ENCODE results near the gene C19orf81. TPM values are rescaled to one million over a fixed set of nuclear protein-coding genes. Genes with fewer than 3 reads are reported as not detected.

Gene C19orf81
- total RNA-seq, 1 experiment from 2014 or later, result 0.41 TPM

DNA sequence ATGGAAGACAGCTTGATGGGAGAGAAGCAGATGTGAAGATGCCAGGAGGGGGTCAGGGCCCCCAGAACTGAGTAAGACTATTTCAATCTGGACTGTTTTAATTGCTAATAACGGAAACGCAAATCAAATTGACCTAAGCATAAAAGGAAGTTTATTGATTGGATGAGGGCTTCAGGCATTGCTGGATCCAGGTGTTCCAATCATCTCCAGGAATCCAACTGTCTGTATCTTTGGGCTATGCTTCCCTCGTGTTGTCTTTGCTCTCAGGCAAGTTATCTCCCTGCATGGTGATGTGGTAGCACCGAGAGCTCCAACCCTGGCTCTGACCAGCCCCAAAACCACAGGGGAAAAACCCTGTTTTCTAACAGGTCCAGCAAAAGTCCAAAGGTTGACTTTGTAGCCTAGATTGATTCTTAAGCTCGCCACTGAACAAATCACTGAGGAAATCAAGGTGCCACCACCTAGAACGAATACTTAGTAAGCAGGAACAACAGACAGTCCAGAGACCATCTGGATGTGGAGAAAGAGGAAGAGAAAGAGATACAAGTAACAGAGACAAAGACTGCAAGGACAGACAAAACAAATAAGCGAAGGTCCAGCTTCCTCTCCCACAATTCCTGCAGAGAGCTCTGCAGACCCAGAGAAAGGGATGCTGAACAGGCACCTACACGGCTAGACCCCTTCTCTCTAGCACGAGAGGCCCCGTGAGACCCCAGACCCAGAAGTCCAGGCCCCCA lies 1.2 kb upstream of the C19orf81 start:
- Mint-ChIP-seq H3K27me3 (ENCODE audit: insufficient read depth, unreplicated experiment) (no peaks in the 10 kb centered on the region), H3K4me1 (ENCODE audit: low read depth, unreplicated experiment) (peaks cover 8% of the 10 kb centered on the region), H3K4me3 (ENCODE audit: unreplicated experiment) (no peak overlapping the region), H3K9me3 (ENCODE audit: unreplicated experiment) (peaks cover 6% of the 10 kb centered on the region), H3K36me3 (ENCODE audit: insufficient read depth, unreplicated experiment) (no peaks in the 10 kb centered on the region), H3K27ac (ENCODE audit: unreplicated experiment) (no peak overlapping the region)
- no peaks in the 10 kb centered on the region for H3K36me3 ChIP-seq (ENCODE audit: control insufficient read depth, insufficient read depth, low read length)
- no peak for DNase-seq
- CTCF ChIA-PET, result no interaction called here
- TF ChIP-seq, protein P1, sequence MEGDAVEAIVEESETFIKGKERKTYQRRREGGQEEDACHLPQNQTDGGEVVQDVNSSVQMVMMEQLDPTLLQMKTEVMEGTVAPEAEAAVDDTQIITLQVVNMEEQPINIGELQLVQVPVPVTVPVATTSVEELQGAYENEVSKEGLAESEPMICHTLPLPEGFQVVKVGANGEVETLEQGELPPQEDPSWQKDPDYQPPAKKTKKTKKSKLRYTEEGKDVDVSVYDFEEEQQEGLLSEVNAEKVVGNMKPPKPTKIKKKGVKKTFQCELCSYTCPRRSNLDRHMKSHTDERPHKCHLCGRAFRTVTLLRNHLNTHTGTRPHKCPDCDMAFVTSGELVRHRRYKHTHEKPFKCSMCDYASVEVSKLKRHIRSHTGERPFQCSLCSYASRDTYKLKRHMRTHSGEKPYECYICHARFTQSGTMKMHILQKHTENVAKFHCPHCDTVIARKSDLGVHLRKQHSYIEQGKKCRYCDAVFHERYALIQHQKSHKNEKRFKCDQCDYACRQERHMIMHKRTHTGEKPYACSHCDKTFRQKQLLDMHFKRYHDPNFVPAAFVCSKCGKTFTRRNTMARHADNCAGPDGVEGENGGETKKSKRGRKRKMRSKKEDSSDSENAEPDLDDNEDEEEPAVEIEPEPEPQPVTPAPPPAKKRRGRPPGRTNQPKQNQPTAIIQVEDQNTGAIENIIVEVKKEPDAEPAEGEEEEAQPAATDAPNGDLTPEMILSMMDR (IDR thresholded peaks at IDR 0.05; ENCODE audit: insufficient read depth in 1 of 2, low read depth in 1 of 2, low read length in 1 of 2, severe bottlenecking in 1 of 2, unreplicated experiment in 1 of 2), result no peak
- H3K27me3 ChIP-seq (replicated peaks; ENCODE audit: control insufficient read depth, insufficient read depth, low read length), result no peaks in the 10 kb centered on the region
- H3K4me1 ChIP-seq, result no peaks in the 10 kb centered on the region
- no peak overlapping the region for H3K4me3 ChIP-seq (ENCODE audit: low read depth, low read length)
- intact Hi-C loops (cut with micrococcal nuclease; ENCODE audit: unreplicated experiment), result no loop called here
- H3K9me3 ChIP-seq, result peaks cover under 1% of the 10 kb centered on the region; the same call in 1 of the 2 replicates
- POLR2A ChIA-PET, result no interaction called here
- no TSS peak for BruUV-seq (replicated peaks)

DNA sequence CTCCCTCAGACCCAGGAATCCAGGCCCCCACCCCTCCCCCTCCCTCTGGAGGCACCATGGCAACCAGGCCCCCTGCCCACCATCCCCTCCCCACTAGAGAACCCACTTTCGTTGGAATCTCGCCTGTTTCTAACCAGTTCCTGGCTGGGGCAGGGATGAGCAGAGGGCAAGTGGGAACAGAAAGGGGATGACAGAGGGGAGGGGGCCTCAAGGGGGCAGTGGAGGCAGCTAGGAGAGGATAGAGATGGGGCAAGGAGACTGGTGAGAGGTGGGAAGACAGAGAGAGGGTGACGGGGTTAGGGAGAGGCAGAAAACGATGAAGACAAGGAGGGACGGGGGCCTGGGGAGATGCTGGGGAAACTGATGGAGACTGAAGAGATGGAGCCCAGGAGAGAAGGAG lies 586 bp upstream of the C19orf81 start:
- Histone ChIP-seq H3K4me1 (0 out of 2 replicates have a peak, but pooled peaks cover 2% of the 10 kb centered on the region), H3K36me3 (ENCODE audit: control insufficient read depth, insufficient read depth, low read length) (no peaks in the 10 kb centered on the region), H3K27me3 (replicated peaks; ENCODE audit: control insufficient read depth, insufficient read depth, low read length) (no peaks in the 10 kb centered on the region), H3K9me3 (peaks cover 3% of the 10 kb centered on the region; the same call in 1 of the 2 replicates), H3K4me3 (ENCODE audit: low read depth, low read length) (no peak overlapping the region)
- Mint-ChIP-seq H3K4me3 (ENCODE audit: unreplicated experiment) (no peak overlapping the region), H3K27ac (ENCODE audit: unreplicated experiment) (no peak overlapping the region), H3K4me1 (ENCODE audit: low read depth, unreplicated experiment) (peaks cover 8% of the 10 kb centered on the region), H3K27me3 (ENCODE audit: insufficient read depth, unreplicated experiment) (no peaks in the 10 kb centered on the region), H3K9me3 (ENCODE audit: unreplicated experiment) (peaks cover 12% of the 10 kb centered on the region), H3K36me3 (ENCODE audit: insufficient read depth, unreplicated experiment) (no peaks in the 10 kb centered on the region)
- ChIA-PET POLR2A (no interaction called here), CTCF (no interaction called here)
- TF ChIP-seq, protein P1 (IDR thresholded peaks at IDR 0.05; ENCODE audit: insufficient read depth in 1 of 2, low read depth in 1 of 2, low read length in 1 of 2, severe bottlenecking in 1 of 2, unreplicated experiment in 1 of 2), result no peak
- no TSS peak for BruUV-seq (replicated peaks)
- DNase-seq, result no peak
- intact Hi-C loops (cut with micrococcal nuclease; ENCODE audit: unreplicated experiment), result no loop called here

DNA sequence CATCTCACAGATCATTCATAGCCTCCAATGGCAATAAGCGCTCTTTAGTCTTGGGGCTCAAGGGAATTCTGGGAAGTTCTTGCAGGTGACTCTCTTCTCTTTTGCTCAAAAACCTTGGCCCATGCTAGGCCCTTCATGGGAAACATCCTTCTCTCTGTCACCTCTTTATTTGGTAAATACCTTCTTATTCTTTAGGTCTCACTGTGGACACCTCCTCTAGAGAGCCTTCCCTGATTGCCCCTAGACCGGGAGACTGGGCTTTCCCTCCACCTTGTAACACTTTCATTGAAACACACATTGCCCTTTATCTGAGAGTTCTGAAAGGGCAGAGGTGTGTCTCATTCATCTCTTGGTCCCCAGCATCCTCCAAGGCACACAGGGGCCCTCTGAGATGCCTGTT lies 1.9 kb downstream of the C19orf81 start:
- Mint-ChIP-seq H3K9me3 (ENCODE audit: unreplicated experiment) (peaks cover 33% of the 10 kb centered on the region), H3K27me3 (ENCODE audit: insufficient read depth, unreplicated experiment) (no peaks in the 10 kb centered on the region), H3K36me3 (ENCODE audit: insufficient read depth, unreplicated experiment) (peaks cover 6% of the 10 kb centered on the region), H3K4me3 (ENCODE audit: unreplicated experiment) (no peak overlapping the region), H3K27ac (ENCODE audit: unreplicated experiment) (no peak overlapping the region), H3K4me1 (ENCODE audit: low read depth, unreplicated experiment) (peaks cover 20% of the 10 kb centered on the region)
- Histone ChIP-seq H3K27me3 (replicated peaks; ENCODE audit: control insufficient read depth, insufficient read depth, low read length) (no peaks in the 10 kb centered on the region), H3K9me3 (peaks cover 19% of the 10 kb centered on the region), H3K4me3 (ENCODE audit: low read depth, low read length) (no peak overlapping the region), H3K4me1 (peaks cover 9% of the 10 kb centered on the region), H3K36me3 (ENCODE audit: control insufficient read depth, insufficient read depth, low read length) (no peaks in the 10 kb centered on the region)
- no peak for DNase-seq
- CTCF ChIA-PET, result no interaction called here
- intact Hi-C loops (cut with micrococcal nuclease; ENCODE audit: unreplicated experiment), result no loop called here
- no TSS peak for BruUV-seq (replicated peaks)
- TF ChIP-seq, protein P1 (IDR thresholded peaks at IDR 0.05; ENCODE audit: insufficient read depth in 1 of 2, low read depth in 1 of 2, low read length in 1 of 2, severe bottlenecking in 1 of 2, unreplicated experiment in 1 of 2), result no peak
- POLR2A ChIA-PET, result no interaction called here

All from Caco-2 (cell line).